ENCODE results near the gene OR8J1.
"Not testable (repeated sequence)": the region's sequence is repeated elsewhere in the genome, so short reads cannot be mapped to it uniquely, and the experiment has no call there.

OR8J1 gene, protein sequence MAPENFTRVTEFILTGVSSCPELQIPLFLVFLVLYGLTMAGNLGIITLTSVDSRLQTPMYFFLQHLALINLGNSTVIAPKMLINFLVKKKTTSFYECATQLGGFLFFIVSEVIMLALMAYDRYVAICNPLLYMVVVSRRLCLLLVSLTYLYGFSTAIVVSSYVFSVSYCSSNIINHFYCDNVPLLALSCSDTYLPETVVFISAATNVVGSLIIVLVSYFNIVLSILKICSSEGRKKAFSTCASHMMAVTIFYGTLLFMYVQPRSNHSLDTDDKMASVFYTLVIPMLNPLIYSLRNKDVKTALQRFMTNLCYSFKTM

GRCh38 chr11:56353991-56354390 lies at the start of gene OR8J1:
TSS of gene OR8J1 (plus strand) at chr11:56354291. CDS start at chr11:56360247, 5,956 bp downstream.
- no peak for DNase-seq (ENCODE audit: low read depth in 2 of 2)

DNA sequence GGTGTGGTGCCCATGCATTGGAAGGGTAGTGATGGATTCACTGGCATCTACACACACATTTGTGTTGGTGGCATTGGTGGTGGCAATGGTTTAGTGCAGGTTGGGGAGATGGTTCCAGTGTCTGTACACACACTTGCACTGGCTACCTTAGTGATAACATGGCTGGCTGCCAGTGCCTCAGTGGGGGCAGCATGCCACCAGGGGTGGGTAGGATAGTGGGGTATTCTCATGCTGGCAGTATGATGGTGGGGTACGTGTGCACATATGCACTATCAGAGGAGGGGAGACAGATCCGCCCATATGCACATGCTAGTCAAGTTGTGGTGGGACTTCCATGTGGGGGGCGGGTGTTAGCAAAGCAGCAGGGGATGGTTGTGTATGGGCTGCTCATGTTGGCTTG lies 46.3 kb upstream of the OR8J1 start:
- DNase-seq (ENCODE audit: low read depth in 2 of 2): no peak

DNA sequence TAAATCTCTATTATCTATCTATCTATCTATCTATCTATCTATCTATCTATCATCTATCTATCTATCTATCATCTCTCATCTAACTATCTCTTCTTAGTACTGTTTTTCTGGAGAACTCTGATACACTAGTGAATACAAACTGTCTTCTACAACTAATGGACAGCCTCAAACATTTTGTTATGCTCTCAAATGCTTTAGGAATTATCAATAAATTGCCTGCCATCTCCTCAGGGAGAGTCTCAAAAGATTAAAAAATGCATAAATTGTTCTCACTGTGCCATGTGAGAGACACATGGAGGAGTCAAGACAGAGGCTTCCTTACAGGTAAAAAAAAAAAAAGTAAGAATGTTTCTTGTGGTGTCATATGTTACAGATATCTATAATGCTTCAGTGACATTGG lies 39.2 kb upstream of the OR8J1 start, which contains the start of gene OR8K3:
OR8K3 (plus strand) TSS at position 301 of the 400 bp plus-strand sequence. CDS start 3,163 bp downstream, outside the sequence.
- no peak for DNase-seq (ENCODE audit: low read depth in 2 of 2)

GRCh38 chr11:56331861-56332491 lies 22.1 kb upstream of the OR8J1 start:
- DNase-seq (ENCODE audit: low read depth in 2 of 2): no peak

DNA sequence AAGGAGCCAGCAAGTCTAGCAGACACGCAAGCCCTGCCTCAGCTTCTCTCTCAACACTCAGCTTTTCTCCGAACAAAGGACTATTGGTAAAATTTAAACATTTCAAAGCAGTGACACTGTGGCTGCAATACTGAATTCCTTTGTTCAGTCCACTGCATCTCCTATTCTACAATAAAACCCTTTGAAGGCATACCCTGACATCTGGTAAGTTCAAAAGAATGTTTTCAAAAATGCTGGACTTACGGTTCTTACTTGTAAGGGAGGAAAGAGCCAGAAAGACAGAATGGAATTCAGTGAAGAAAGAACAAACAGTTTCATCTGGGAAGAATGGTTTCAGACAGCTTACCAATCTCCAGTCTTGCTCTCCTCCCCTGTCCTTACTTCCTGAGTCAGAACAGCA lies 20.9 kb upstream of the OR8J1 start:
- no peak for DNase-seq (ENCODE audit: low read depth in 2 of 2)

DNA sequence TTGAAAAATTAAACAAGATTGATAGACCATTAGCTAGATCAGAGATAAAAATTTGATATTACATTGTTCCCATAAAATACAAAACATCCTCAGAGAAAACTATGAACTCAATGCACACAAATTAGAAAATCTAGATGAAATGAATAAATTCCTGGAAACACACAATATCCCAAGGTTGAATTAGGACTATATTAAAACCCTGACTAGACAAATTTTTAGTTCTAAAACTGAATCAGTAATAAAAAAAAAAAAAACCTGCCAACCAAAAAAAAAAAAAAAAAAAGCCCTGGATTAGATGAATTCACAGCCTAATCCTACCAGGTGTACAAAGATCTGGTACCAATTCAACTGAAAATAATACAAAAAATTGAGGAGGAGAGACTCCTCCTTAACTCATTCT lies 13.8 kb upstream of the OR8J1 start:
- DNase-seq (ENCODE audit: low read depth in 2 of 2): no peak

GRCh38 chr11:56345739-56346138 lies 8.4 kb upstream of the OR8J1 start, which contains the start of gene OR8K1:
TSS of gene OR8K1 (plus strand) at chr11:56346039. CDS start at chr11:56346039, 0 bp downstream.
- DNase-seq (ENCODE audit: low read depth in 2 of 2): no peak

GRCh38 chr11:56375324-56375723 lies 21.2 kb downstream of the OR8J1 start, which contains the start of gene OR8U1:
TSS of gene OR8U1 (plus strand) at chr11:56375624. CDS start at chr11:56375624, 0 bp downstream.
- DNase-seq (ENCODE audit: low read depth in 2 of 2): no peak

- no peak for DNase-seq (ENCODE audit: low read depth in 2 of 2)
These were observed 26.0 kb downstream of the OR8J1 start for GRCh38 chr11:56380120-56380519.

DNA sequence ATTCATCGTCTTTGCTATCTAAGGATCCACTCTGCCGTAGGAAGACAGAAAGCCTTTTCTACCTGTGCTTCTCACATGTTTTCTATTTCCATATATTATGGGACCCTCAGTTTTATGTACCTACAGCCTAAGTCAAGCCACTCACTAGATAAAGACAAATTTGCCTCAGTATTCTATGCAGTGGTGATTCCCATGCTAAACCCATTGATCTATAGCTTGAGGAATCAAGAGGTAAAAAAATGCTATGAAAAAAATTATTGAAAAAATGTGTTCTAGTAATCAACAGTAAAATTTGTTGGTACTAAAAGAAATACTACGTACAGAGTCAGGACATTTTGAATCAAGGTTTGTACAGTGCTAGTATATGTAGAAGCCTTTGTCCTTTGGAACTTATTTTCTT lies 40.3 kb downstream of the OR8J1 start:
- DNase-seq (ENCODE audit: low read depth in 2 of 2): no peak

GRCh38 chr11:56396047-56396446 lies 42.0 kb downstream of the OR8J1 start:
- DNase-seq (ENCODE audit: low read depth in 2 of 2): no peak

DNA sequence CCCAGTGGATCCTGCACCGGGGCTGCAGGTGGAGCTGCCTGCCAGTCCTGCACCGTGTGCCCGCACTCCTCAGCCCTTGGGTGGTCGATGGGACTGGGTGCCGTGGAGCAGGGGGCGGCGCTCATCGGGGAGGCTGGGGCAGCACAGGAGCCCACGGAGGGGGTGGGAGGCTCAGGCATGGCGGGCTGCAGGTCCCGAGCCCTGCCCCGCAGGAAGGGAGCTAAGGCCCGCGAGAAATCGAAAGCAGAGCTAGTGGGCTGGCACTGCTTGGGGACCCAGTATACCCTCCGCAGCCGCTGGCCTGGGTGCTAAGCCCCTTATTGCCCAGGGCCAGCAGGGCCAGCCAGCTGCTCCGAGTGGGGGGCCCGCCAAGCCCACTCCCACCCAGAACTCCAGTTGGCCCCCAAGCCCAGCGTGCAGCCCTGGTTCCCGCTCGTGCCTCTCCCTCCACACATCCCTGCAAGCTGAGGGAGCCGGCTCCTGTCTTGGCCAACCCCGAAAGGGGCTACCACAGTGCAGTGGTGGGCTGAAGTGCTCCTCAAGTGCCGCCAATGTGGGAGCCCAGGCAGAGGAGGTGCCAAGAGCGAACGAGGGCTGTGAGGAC lies 47.9 kb downstream of the OR8J1 start:
- not testable (repeated sequence) for DNase-seq (ENCODE audit: low read depth in 2 of 2)

- DNase-seq (ENCODE audit: low read depth in 2 of 2): no peak
These were observed 50.3 kb downstream of the OR8J1 start for GRCh38 chr11:56404393-56404792.

GRCh38 chr11:56410801-56411200 lies 56.7 kb downstream of the OR8J1 start:
- no peak for DNase-seq (ENCODE audit: low read depth in 2 of 2)

All from stimulated activated CD8-positive, alpha-beta memory T cell treated with anti-CD3 and anti-CD28 coated beads, Interleukin-2, amount 100 ng/mL, for 1 hour (primary cell).